HuH-7 (cell line): Measurements from ENCODE around the gene SERPINI2.

Source experiments
- DNase-seq: peaks from one replicate; pipeline ENCODE4 v3.0.0; 2011; ENCODE audit warnings: low spot score

Gene SERPINI2

GRCh38 chr3:167473863-167474262 is at the start of gene SERPINI2:
Gene SERPINI2, minus strand, starts transcription at chr3:167474042. Its CDS starts 2,208 bp downstream, at chr3:167471834.
- DNase-seq = no peak

DNA sequence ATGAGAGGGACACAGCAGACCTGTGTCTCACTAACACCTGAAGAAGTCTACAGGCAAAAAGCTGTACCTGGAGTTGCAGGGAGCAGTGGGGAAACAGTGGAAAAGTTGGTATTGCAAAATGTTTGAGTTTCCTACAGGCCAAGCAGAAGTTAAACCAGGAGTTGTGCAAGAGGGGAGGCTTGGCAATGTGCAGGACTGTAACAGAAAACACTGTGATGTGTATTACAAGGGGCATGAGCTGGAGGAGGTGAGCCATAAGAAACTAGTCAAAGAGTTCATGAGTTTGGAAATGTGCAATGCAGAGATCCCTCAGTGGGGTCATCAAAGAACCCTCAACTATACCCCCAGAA is 47.1 kb upstream of the SERPINI2 start:
- peak; percentile 3 for DNase-seq

DNA sequence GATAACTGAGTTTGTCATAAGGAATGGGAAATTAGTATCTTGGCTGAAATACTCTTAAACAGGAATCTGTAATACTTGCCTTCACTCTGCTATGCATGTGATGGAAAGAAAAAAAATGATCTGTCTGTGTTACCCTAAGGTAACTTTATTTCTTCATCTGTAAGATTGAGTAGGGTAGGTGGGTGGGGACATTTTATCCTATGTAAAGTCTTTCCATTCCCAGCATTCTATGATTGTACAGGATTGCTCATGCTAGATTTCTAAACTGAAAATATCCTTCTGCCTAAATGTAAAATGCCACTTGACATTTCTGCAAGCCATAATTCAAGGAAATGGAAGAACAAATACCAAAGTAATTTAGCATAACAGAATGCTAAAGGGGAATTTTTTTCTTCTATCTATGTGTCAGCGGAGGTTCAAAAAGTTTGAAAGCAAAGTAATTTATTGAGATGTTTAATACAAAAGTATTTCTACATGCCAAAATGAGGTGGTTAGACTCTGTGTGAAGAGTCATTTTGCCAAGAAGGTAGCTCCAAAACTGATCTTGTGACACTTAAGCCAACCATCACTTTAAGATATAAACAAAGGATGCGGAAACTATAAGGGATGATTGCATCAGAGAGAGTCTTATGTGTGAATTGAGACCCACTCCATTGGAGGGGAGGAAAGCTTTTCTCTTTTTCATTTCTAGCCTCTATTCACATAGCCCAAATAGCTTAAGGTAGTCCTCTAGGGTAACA is 46.6 kb upstream of the SERPINI2 start:
- DNase-seq = no peak

- DNase-seq = no peak
These were observed 34.1 kb upstream of the SERPINI2 start for GRCh38 chr3:167507954-167508353.

DNA sequence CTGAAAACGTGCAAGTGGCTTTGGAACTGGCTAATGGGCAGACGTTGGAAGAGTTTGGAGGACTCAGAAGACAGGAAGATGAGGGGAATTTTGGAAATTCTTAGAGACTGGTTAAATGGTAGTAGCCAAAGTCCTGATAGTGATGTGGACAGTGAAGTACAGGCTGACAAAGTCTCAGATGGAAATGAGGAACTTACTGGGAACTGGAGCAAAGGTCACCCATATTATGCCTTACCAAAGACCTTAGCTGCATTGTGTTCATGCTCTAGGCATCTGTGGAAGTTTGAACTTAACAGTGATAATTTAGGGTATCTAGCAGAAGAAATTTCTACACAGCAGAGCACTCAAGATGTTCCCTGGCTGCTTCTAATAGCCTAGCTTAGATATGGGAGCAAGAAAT is 28.6 kb upstream of the SERPINI2 start:
- DNase-seq = no peak

- no peak for DNase-seq
These were observed 28.1 kb upstream of the SERPINI2 start for GRCh38 chr3:167501941-167502340.

DNA sequence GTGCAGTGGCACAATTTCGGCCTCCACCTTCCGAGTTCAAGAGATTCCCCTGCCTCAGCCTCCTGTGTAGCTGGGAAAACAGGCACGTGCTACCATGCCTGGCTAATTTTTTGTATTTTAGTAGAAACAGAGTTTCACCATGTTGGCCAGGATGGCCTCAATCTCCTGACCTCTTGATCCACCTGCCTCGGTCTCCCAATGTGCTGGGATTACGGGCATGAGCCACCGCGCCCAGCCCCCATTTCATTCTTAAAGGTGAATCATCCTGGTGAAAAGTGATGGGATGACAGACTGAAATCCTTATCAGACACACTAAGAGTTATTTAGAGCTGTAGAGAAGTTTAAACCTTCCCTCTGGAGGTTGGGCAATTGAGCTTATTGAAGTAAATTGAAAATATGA is 24.1 kb upstream of the SERPINI2 start:
- DNase-seq = no peak

- peak; percentile 10 for DNase-seq
These were observed 19.4 kb upstream of the SERPINI2 start for GRCh38 chr3:167493244-167493643.

- no peak for DNase-seq
These were observed 17.8 kb upstream of the SERPINI2 start for GRCh38 chr3:167491621-167492020.

GRCh38 chr3:167489571-167489970 is 15.7 kb upstream of the SERPINI2 start:
- no peak for DNase-seq

GRCh38 chr3:167487556-167487955 is 13.7 kb upstream of the SERPINI2 start:
- no peak for DNase-seq

DNA sequence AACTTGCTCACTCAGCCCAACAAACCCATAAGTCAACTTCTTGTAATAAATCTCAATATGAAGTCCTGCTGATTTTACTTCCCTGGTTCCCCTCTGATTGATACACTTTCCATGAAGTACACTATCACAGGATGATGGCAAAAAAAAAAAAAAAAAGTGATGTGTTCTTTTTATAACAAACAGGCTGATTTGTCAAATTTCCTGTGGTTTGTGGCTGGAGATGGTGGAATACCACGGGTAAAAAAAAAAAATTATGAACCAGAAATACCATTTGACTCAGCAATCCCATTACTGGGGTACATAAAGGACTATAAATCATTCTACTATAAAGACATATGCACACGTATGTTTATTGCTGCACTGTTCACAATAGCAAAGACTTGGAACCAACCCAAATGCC is 10.7 kb upstream of the SERPINI2 start:
- DNase-seq = no peak

GRCh38 chr3:167483708-167484475 is 10.1 kb upstream of the SERPINI2 start:
- no peak for DNase-seq

DNA sequence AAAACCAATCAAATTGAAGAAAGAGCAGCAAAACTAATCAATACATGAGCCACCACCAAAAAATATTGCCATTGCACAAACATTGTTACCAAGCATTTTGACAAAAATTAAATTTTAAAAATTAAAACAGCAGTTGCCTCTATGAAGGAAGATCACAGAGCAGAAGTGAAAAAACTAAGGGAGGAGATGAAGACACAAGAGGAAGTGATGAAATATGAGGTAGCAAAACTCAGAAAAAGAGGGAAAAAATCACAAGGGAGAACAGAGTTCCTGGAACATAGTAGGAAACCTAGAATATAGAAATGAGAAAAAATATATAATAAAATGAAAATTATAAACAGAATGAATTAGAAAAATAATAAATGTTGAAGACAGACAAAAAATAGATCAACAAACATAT is 7.3 kb upstream of the SERPINI2 start:
- no peak for DNase-seq

DNA sequence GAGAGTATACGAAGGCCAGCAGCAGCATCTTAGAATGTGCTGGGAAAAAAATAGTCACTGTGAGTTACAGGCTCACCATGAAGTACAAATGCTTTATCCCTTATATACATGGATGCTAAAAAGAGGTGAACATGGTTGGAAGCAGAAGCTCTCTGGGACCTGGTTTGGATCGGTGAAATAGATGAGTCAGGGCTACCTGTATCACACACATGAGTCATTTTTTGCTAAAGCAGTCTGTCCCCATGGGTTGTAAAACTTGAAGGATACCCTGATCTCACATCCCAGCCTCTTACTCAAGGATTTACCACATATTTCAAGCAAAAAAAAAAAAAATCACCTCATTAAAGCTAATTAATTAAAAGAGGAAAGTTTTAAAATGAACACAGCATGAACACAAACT is 6.9 kb upstream of the SERPINI2 start:
- DNase-seq = no peak

- no peak for DNase-seq
These were observed 4.5 kb downstream of the SERPINI2 start for GRCh38 chr3:167469381-167469780.

- peak; percentile 30 for DNase-seq
These were observed 5.8 kb downstream of the SERPINI2 start for GRCh38 chr3:167467848-167468611.

GRCh38 chr3:167466966-167467365 is 6.9 kb downstream of the SERPINI2 start:
- DNase-seq = no peak

- no peak for DNase-seq
These were observed 17.6 kb downstream of the SERPINI2 start for GRCh38 chr3:167456157-167456799.

GRCh38 chr3:167453815-167454214 is 20.0 kb downstream of the SERPINI2 start:
- DNase-seq = no peak

DNA sequence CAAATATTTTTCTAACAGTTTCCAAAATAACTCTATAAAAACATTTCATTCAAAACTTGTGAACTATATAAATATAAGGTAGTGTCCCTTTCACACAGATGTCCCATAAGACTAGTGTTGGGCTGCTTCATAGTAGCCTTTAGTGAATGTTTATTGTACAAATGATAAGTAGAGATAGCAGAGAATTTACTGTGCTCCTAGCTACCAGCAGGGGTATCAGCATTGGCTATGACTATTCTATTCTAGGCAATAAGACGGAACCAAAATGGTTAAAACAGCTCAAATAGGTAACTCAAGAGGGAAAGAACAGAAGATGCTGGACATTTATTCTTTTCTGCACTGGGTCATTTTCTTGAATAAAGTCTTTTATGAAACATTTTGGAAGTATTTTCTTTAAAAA is 22.6 kb downstream of the SERPINI2 start:
- DNase-seq = no peak

DNA sequence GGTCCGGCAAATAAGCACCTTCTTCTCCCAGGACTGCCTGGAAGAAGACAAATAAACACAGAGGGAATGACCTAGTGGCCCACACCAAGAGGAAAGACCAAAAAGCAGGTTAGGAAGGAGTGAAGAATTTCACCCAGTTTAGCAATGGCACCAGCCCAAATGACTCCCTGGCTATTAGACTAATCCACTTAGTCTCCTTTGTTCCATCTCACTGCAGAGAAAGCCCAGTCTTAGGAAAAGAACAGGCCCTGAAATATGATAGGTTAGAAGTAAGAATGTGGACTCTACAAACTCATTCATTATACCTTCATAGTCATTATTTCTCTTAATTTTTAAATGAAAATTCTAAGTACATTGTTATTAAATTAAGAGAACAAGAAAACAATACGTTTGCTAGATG is 23.2 kb downstream of the SERPINI2 start:
- DNase-seq = no peak
